IMR-90 (cell line): ENCODE data around the gene MLH1. TPM values are rescaled to one million over a fixed set of nuclear protein-coding genes. Genes with fewer than 3 reads are reported as not detected.

Experiments used
- ATAC-seq: fragments of 200-7000 bp; cut with Tn5 transposase; 2 replicates; pipeline ENCODE4 v1.9.1; 2020; ENCODE audit warnings: low read depth, mild to moderate bottlenecking, moderate library complexity
- BruUV-seq: library from RNA; stranded (reverse); fragments of 400-500 nt; replicated peaks from 2 replicates; lab custom pipeline; 2021; lab: Mats Ljungman, UMichigan
- CTCF ChIA-PET: fragments of 300-600 bp; formaldehyde crosslinking; extraction: SDS; loops from one replicate; lab custom pipeline; 2021; ENCODE audit warnings: antibody characterized with exemption; lab: Yijun Ruan, JAX
- POLR2A ChIA-PET: fragments of 300-600 bp; sonication (Branson Sonifier 250); formaldehyde crosslinking; loops from one replicate; lab custom pipeline; 2022; ENCODE audit warnings: antibody characterized with exemption; ENCODE audit not compliant: unreplicated experiment; lab: Charles Lee
- DNase-seq: peaks from one replicate; pipeline ENCODE4 v3.0.0; 2013
- H2AFZ ChIP-seq: replicated peaks from 2 replicates; pipeline ENCODE3; 2013; ENCODE audit warnings: low read length, mild to moderate bottlenecking; ENCODE audit not compliant: poor library complexity
- H2AK5ac ChIP-seq: 2 replicates; pipeline ENCODE4 v1.6.1; 2013; ENCODE audit warnings: low read depth, low read length, inconsistent platforms
- H2AK9ac ChIP-seq: replicated peaks from 2 replicates; pipeline ENCODE3; 2013; ENCODE audit warnings: mild to moderate bottlenecking, low read depth, low read length, moderate library complexity; ENCODE audit not compliant: poor library complexity
- H2BK120ac ChIP-seq: 2 replicates; pipeline ENCODE4 v1.6.1; 2013; ENCODE audit warnings: low read depth, low read length, inconsistent platforms
- H2BK15ac ChIP-seq: 3 replicates; pipeline ENCODE4 v1.6.1; 2013; ENCODE audit warnings: low read depth, low read length, inconsistent platforms
- H2BK20ac ChIP-seq: 2 replicates; pipeline ENCODE4 v1.6.1; 2013; ENCODE audit warnings: low read depth, mild to moderate bottlenecking, inconsistent platforms, low read length, moderate library complexity
- H2BK5ac ChIP-seq: 2 replicates; pipeline ENCODE4 v1.6.1; 2013; ENCODE audit warnings: mild to moderate bottlenecking, low read depth, low read length, inconsistent platforms; ENCODE audit not compliant: poor library complexity, severe bottlenecking
- H3K14ac ChIP-seq: replicated peaks from 2 replicates; pipeline ENCODE4 v1.6.1; 2013; ENCODE audit warnings: low read depth, low read length, inconsistent platforms
- H3K18ac ChIP-seq: 2 replicates; pipeline ENCODE4 v1.6.1; 2013; ENCODE audit warnings: low read depth, low read length, control low read depth
- H3K23ac ChIP-seq: 2 replicates; pipeline ENCODE4 v1.6.1; 2013; ENCODE audit warnings: low read depth, low read length, inconsistent platforms
- H3K27ac ChIP-seq: 2 replicates; pipeline ENCODE4 v1.5.1; 2013; ENCODE audit warnings: mild to moderate bottlenecking, control low read depth, low read length; ENCODE audit not compliant: insufficient read depth
- H3K27me3 ChIP-seq: 2 replicates; pipeline ENCODE4 v1.6.1; 2013; ENCODE audit warnings: low read length; ENCODE audit not compliant: control insufficient read depth, insufficient read depth
- H3K36me3 ChIP-seq: 2 replicates; pipeline ENCODE4 v1.6.1; 2013; ENCODE audit warnings: low read length, mixed read lengths; ENCODE audit not compliant: control insufficient read depth, insufficient read depth
- H3K4ac ChIP-seq: 2 replicates; pipeline ENCODE4 v1.6.1; 2013; ENCODE audit warnings: low read depth, low read length, inconsistent platforms
- H3K4me1 ChIP-seq: 2 replicates; pipeline ENCODE4 v1.6.1; 2013; ENCODE audit warnings: low read length, mixed read lengths; ENCODE audit not compliant: control insufficient read depth, insufficient read depth
- H3K4me2 ChIP-seq: 2 replicates; pipeline ENCODE4 v1.6.1; 2013; ENCODE audit warnings: low read depth, mild to moderate bottlenecking, control low read depth, low read length, moderate library complexity
- H3K4me3 ChIP-seq: 2 replicates; pipeline ENCODE4 v1.5.1; 2013; ENCODE audit warnings: low read depth, mild to moderate bottlenecking, control low read depth, low read length, moderate library complexity; ENCODE audit not compliant: insufficient read depth
- H3K56ac ChIP-seq: 2 replicates; pipeline ENCODE4 v1.6.1; 2013; ENCODE audit warnings: low read length, inconsistent platforms; ENCODE audit not compliant: insufficient read depth; ENCODE audit errors: extremely low read depth
- H3K79me1 ChIP-seq, 2 experiments: 2 replicates each; pipeline ENCODE4 v1.6.1; 2013; ENCODE audit warnings: low read length in 2 of 2, inconsistent platforms in 1 of 2, low read depth in 1 of 2
- H3K9ac ChIP-seq: 2 replicates; pipeline ENCODE4 v1.6.1; 2013; ENCODE audit warnings: low read depth, low read length, control low read depth
- H3K9me1 ChIP-seq: 2 replicates; pipeline ENCODE4 v1.6.1; 2013; ENCODE audit warnings: low read length, inconsistent platforms; ENCODE audit not compliant: insufficient read depth
- H3K9me3 ChIP-seq: 2 replicates; pipeline ENCODE4 v1.6.1; 2013; ENCODE audit warnings: low read length; ENCODE audit not compliant: control insufficient read depth, insufficient read depth
- H4K20me1 ChIP-seq: 2 replicates; pipeline ENCODE4 v1.6.1; 2013; ENCODE audit warnings: low read length, inconsistent platforms; ENCODE audit not compliant: insufficient read depth
- H4K5ac ChIP-seq: 2 replicates; pipeline ENCODE4 v1.6.1; 2013; ENCODE audit warnings: mild to moderate bottlenecking, low read depth, low read length, control low read depth
- H4K8ac ChIP-seq, 2 experiments: 2 replicates each; pipeline ENCODE4 v1.6.1; 2013; ENCODE audit warnings: low read depth in 2 of 2, low read length in 2 of 2, control low read depth in 1 of 2, inconsistent platforms in 1 of 2
- H4K91ac ChIP-seq: 2 replicates; pipeline ENCODE4 v1.6.1; 2013; ENCODE audit warnings: low read depth, low read length, inconsistent platforms; ENCODE audit not compliant: insufficient read depth
- CEBPB ChIP-seq: IDR thresholded peaks from 2 replicates; pipeline ENCODE4 v1.6.1; 2012; ENCODE audit warnings: low read depth, low read length, improper control_type of control experiment
- CHD1 ChIP-seq: IDR thresholded peaks from 2 replicates; pipeline ENCODE4 v1.6.1; 2012; ENCODE audit warnings: low read depth, low read length, improper control_type of control experiment
- FOS ChIP-seq: fragments of 150-350 bp; IDR thresholded peaks from 2 replicates; pipeline ENCODE4 v1.6.1; 2016; ENCODE audit warnings: low read depth, low read length
- MAZ ChIP-seq: IDR thresholded peaks from 2 replicates; pipeline ENCODE4 v1.6.1; 2012; ENCODE audit warnings: low read depth, mild to moderate bottlenecking, low read length, improper control_type of control experiment, moderate library complexity, borderline replicate concordance
- MXI1 ChIP-seq: IDR thresholded peaks from 2 replicates; pipeline ENCODE4 v1.6.1; 2012; ENCODE audit warnings: low read depth, mild to moderate bottlenecking, low read length, moderate library complexity, borderline replicate concordance
- NFE2L2 ChIP-seq: fragments of 150-350 bp; IDR thresholded peaks from 2 replicates; pipeline ENCODE4 v1.6.1; 2016; ENCODE audit warnings: low read depth, mild to moderate bottlenecking, low read length
- POLR2A ChIP-seq: IDR thresholded peaks from 2 replicates; pipeline ENCODE4 v1.6.1; 2012; ENCODE audit warnings: mild to moderate bottlenecking, low read depth, low read length
- RAD21 ChIP-seq: IDR thresholded peaks from 2 replicates; pipeline ENCODE4 v1.6.1; 2012; ENCODE audit warnings: low read length, improper control_type of control experiment
- RCOR1 ChIP-seq: IDR thresholded peaks from 2 replicates; pipeline ENCODE4 v1.6.1; 2012; ENCODE audit warnings: mild to moderate bottlenecking, low read length, improper control_type of control experiment; ENCODE audit not compliant: insufficient replicate concordance
- RFX5 ChIP-seq: IDR thresholded peaks from 2 replicates; pipeline ENCODE4 v1.8.0; 2012; ENCODE audit warnings: low read depth, mild to moderate bottlenecking, low read length, moderate library complexity
- SMC3 ChIP-seq: fragments of 150-350 bp; IDR thresholded peaks from 2 replicates; pipeline ENCODE4 v1.6.1; 2016; ENCODE audit warnings: low read depth, mild to moderate bottlenecking, antibody characterized with exemption, low read length, moderate library complexity
- WGBS, 2 experiments: methylation state at CpG; one replicate each; pipeline versions ENCODE4 v1.1.5 to v1.1.7; 2013; ENCODE audit warnings: missing lambda C conversion rate in 2 of 2; ENCODE audit not compliant: insufficient read length in 1 of 2; ENCODE audit errors: extremely low coverage in 2 of 2; 5-methylcytosine and 5-hydroxymethylcytosine counted together
- dilution Hi-C: fragments of 300-500 bp; cut with HindIII; formaldehyde crosslinking; loops from one replicate; pipeline ENCODE4 v1.14.3; 2018; ENCODE audit warnings: low sequenced_read_pairs; ENCODE audit not compliant: unreplicated experiment
- in situ Hi-C: fragments of 300-500 bp; cut with MboI; formaldehyde crosslinking; loops from 3 replicates; pipeline ENCODE4 v1.14.3; 2019; ENCODE audit warnings: low sequenced_read_pairs, inconsistent platforms, mixed read lengths
- intact Hi-C: fragments of 100-400 bp; cut with micrococcal nuclease; formaldehyde crosslinking; loops from 2 replicates; pipeline ENCODE4 v1.10.0; 2022
- polyA plus RNA-seq, 3 experiments: library from polyadenylated mRNA; depleted of rRNA; stranded (reverse); fragments of >200 nt; gene quantifications; 2 replicates each; pipeline ENCODE4 v1.2.3, GENCODE V29; 2012; ENCODE audit warnings: low replicate concordance in 1 of 3
- total RNA-seq: library from RNA; depleted of rRNA; stranded (reverse); fragments of >200 nt; gene quantifications from 2 replicates; pipeline ENCODE4 v1.2.3, GENCODE V29; 2012
- TF ChIP-seq, protein P1 (sequence below): conservative IDR thresholded peaks from 2 replicates; pipeline ENCODE4 v1.5.1; 2012; ENCODE audit warnings: mild to moderate bottlenecking, low read depth, low read length, improper control_type of control experiment

Gene MLH1
- total and polyA plus RNA-seq, 2 of the 4 experiments (the other 2 are of a cell fraction), result 30.2 to 54.1 TPM

DNA sequence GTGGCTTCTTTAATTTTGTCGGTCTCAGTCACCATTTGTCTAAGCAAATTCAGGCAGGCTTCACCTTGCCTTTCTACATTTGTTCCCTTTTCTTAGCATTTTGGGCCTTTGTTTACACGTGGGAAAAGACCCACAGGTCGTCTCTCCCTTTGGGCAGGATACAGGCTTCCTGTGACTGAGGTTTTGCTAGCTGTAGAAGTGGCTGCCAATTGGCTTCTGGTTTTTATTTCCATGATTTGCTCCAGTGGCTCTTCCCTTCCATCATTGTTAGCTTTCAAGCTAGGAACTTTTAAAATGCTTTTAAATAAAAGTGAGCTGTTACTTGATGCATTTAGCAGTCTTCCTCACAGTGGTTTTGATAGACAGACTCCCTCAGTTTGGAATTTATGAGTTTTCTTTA lies 37.3 kb downstream of the MLH1 start:
- no peak overlapping the region for H3K4me3 ChIP-seq
- CTCF ChIA-PET, result interaction anchor here (0.6 kb wide), 1 partner anchor 81 kb away, joined by 3 read pairs; no protein-coding TSS in a partner anchor
- peaks cover 3% of the 10 kb centered on the region; the same call in 1 of the 2 replicates for H3K9me1 ChIP-seq
- in situ Hi-C loops (no loop called here), intact Hi-C loops (no loop called here), dilution Hi-C loops (no loop called here)
- H4K91ac ChIP-seq, result no peak overlapping the region
- no peak overlapping the region for H3K27ac ChIP-seq
- no CpG with 5 or more reads among the region's 3 CpGs for WGBS, 2 experiments
- no peak overlapping the region for H2AK9ac ChIP-seq
- H3K79me1 ChIP-seq, result peaks cover 9 to 22% of the 10 kb centered on the region in 2 experiments; a peak in 2 of 4 replicates
- H2BK20ac ChIP-seq, result no peak overlapping the region
- no peak overlapping the region for H3K9ac ChIP-seq
- peaks cover under 1% of the 10 kb centered on the region for H3K9me3 ChIP-seq
- no peak overlapping the region for H3K23ac ChIP-seq
- no peak overlapping the region for H2AFZ ChIP-seq
- TF ChIP-seq MAZ, result no peak
- TF ChIP-seq RAD21, result no peak
- TF ChIP-seq CHD1, result no peak
- no peak for TF ChIP-seq NFE2L2
- TF ChIP-seq MXI1, result no peak
- no peak for TF ChIP-seq SMC3
- TF ChIP-seq RCOR1, result no peak
- no peak for TF ChIP-seq RFX5
- no peak for TF ChIP-seq CEBPB
- TF ChIP-seq, protein P1, sequence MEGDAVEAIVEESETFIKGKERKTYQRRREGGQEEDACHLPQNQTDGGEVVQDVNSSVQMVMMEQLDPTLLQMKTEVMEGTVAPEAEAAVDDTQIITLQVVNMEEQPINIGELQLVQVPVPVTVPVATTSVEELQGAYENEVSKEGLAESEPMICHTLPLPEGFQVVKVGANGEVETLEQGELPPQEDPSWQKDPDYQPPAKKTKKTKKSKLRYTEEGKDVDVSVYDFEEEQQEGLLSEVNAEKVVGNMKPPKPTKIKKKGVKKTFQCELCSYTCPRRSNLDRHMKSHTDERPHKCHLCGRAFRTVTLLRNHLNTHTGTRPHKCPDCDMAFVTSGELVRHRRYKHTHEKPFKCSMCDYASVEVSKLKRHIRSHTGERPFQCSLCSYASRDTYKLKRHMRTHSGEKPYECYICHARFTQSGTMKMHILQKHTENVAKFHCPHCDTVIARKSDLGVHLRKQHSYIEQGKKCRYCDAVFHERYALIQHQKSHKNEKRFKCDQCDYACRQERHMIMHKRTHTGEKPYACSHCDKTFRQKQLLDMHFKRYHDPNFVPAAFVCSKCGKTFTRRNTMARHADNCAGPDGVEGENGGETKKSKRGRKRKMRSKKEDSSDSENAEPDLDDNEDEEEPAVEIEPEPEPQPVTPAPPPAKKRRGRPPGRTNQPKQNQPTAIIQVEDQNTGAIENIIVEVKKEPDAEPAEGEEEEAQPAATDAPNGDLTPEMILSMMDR, result no peak
- TF ChIP-seq FOS, result no peak
- TF ChIP-seq POLR2A, result no peak
- H3K4me2 ChIP-seq, result no peak overlapping the region
- H3K36me3 ChIP-seq, result peaks cover 31% of the 10 kb centered on the region
- no peak overlapping the region for H2BK120ac ChIP-seq
- H4K8ac ChIP-seq, result no peak overlapping the region
- H3K27me3 ChIP-seq, result no peaks in the 10 kb centered on the region
- peaks cover 4% of the 10 kb centered on the region for H3K4me1 ChIP-seq
- BruUV-seq, result no TSS peak
- POLR2A ChIA-PET, result no interaction called here
- no peak overlapping the region for H2BK15ac ChIP-seq
- DNase-seq (no peak), ATAC-seq (no peak)
- H3K14ac ChIP-seq, result no peak overlapping the region
- no peak overlapping the region for H2AK5ac ChIP-seq
- no peak overlapping the region for H3K56ac ChIP-seq
- H4K20me1 ChIP-seq, result no peaks in the 10 kb centered on the region
- no peak overlapping the region for H3K4ac ChIP-seq
- no peak overlapping the region for H4K5ac ChIP-seq
- H2BK5ac ChIP-seq, result no peak overlapping the region
- H3K18ac ChIP-seq, result no peak overlapping the region
